GM20431 (cell line): ENCODE data around the gene LRRN2.
"Not testable (repeated sequence)": the region's sequence is repeated elsewhere in the genome, so short reads cannot be mapped to it uniquely, and the experiment has no call there.

Experiments
- in situ Hi-C: fragments of 300-500 bp; cut with MseI, MboI; formaldehyde crosslinking; loops from one replicate; pipeline ENCODE4 v1.15.0; 2020; ENCODE audit warnings: low sequenced_read_pairs; ENCODE audit not compliant: unreplicated experiment

Gene LRRN2

DNA sequence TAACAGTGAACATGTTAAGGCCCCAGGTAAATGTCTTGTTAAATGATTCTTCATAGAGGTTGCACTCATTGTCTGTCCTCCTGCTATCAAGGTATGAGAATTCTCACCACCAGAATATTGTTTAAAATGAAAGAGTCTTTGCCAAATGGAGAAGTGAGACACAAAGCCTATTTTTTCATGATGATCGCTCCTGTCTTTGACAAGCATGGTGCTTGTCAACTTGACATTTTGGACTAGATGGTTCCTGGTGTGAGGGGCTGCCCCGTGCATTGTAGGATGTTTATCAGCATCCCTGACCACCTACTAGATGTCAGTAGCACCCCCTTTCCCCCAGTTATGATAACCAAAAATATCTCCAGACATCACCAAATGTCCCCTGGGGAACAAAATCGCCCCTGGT, 103.8 kb downstream of the LRRN2 start:
- in situ Hi-C loops = no loop called here

DNA sequence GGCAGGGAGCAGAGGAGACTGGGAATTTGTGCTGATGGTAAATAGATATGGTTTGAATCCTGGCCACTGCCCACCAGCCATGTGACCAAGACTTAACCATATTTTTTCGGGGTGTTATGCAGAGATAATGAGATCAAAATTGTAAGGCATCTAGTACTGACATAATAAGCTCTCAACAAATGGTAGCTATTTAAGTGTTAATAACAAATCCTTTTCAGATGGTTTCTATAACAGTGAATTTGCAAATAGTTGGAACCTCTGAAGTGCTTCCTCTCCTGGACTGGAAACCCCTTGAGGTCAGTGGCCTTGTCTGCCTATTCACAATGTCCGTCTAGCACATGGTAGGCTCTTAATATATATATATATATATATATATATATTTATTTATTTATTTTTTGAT, 104.7 kb downstream of the LRRN2 start:
- in situ Hi-C loops = no loop called here

DNA sequence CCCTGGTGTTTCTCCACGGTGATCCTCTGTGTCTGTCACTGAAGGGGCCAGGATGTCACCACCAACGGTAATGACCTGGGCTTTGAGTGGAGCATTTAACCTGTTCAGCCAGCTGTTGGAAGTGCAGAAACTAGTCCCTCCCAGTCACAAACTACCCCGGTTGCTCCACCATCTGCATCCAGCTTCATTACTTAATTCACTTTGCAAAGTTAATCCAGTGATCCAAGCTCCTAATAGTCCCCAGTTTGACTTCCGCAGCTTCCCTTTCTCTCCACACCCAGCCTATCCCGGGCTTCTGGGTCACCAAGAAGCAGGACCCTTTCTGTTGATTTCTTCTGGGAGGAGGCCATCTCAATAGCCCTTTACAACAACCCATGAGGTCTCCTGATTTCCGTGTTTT, 105.9 kb downstream of the LRRN2 start:
- in situ Hi-C loops = no loop called here

DNA sequence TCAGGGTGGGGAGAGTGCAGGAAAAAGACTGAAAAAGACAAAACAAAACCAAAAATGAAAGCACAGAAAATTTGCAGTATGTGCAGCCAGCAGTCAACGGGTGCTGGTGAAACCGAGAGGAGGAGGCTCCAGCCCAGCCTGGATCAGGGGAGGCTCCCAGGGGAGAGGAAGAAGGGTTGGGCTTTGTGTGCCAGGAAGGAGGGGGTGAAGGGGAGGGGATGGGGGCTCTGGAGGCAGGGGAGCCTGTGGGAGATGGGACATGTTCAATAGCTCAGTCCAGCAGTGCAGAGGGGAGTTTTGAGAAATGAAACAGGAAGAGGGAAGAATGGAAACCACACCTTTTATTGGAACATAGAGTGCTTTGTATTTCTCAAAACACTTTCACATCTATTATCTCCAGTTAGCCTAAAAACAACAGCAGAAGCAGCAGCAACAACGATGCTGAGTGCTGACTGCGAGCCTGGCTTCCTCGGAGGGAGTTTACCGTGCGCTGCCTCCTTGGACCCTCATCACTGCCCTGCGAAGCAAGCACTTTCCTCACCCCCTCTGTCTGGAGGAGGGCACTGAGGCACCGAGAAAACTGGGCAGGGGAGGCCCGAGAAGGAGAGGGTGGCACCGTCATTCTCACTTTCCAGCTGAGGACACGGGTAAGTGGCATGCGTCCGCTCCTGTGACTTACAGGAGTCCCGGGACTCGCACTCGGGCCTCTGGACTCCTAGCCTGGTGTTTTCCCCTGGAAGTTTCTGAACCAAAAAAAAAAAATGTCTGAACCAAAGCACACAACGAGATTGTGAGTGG, 106.5 kb downstream of the LRRN2 start:
- in situ Hi-C loops = no loop called here

DNA sequence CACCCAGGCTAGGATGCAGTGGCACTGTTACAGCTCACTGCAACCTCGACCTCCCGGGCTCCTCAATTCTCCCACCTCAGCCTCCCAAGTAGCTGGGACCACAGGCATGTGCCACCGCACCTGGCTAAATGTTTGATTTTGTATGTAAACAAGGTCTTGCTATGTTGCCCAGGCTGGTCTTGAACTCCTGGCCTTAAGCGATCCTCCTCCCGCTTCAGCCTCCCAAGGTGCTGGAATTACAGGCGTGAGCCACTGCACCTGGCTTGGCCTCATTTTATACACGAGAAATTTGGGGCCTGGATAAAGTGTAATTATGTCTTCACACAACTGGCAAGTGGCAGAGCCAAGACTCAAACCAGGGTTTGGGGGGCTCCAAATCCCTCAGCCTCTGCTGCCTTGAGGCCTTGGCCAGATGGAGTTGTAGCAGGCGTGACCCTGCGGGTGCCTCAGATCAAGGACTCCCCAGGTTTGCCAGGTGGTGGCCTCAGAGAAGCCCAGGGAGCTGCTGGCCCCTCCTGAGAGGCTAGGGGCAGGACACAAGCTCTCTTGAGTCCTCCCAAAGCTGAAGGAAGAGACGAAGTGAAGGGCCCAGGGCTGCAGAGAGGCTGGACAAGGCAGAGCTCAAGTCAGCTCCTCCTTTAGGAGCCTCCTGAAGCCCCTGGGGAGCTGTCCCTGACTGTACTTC, 107.6 kb downstream of the LRRN2 start:
- in situ Hi-C loops = no loop called here

DNA sequence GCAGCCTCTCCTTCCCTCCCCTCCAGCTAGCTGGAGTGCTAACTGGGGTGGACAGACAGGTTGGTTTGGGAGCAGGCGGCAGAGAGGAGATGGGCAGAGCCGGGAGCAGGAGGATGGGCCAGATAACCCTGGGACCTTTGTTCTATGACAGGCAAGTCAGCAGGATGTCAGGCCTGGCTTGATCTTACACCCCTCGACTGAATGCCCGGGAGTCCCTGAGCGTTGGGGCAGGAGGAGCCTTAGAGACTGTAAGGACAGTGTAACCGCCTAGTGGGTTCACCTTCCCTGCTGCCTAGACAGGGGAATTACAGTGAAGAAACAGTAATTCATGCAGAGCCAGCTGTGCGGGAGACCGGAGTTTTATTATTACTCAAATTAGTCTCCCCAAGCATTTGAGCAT, 109.1 kb downstream of the LRRN2 start:
- in situ Hi-C loops = no loop called here

DNA sequence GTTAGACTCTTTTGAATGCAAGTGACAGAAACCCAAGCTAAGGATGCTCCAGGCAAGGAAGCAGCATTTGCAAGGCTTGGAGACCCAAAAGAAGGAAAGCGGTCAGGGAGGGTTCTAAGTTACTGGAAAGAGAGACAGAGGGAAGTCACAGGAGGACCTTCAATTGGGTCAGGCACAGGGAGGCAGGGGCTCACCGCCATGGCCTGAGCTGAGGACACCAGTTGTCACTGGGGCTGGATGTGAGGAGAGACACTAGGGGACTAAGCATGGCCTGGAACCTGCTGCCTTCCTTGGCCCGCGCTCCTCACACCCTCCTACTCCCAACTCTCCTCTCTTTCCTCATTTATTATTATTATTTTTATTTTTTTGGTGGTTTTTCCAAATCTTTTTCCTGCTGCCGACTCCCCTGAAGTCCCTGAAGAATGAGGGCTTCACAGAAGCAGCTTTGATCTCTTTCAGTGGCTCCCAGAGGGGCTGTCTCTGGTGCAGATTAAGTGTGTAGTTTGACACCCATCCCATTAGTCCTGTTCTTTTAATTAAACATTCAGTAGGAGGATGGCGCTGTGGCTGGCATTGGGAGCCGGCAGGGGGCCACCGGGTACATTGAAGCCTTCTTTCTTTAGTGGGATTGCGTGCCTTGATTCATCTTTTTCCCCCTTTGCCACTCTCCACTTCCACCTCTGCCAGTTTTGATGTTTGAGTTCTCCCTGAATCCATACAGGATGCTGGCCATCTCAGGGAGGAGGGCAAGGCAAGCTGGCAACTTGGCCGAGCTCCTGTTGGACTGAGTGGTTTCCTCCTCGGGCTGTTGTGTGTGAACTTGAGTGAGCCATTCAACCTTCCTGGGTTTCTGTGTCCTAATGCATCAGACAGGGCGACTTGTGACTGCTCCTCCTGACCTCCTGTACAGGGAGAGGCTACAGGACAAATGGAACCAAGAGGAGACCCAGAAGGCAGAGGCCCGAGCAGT, 110.0 kb downstream of the LRRN2 start:
- in situ Hi-C loops = no loop called here

DNA sequence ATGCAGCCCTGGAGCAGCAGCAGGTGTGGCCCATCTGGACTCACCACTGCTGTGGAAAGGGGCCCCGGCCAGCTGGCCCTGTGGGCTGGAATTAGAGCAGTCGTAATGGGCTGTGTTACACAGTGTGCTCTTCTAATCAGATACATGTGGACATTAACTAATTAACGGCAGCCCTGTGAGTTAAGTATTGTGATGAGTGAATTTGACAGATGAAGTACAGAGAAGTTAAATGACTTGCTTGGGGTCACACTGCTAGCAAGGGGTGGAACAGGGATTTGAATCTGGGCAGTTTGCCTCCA, 110.7 kb downstream of the LRRN2 start:
- in situ Hi-C loops = no loop called here

DNA sequence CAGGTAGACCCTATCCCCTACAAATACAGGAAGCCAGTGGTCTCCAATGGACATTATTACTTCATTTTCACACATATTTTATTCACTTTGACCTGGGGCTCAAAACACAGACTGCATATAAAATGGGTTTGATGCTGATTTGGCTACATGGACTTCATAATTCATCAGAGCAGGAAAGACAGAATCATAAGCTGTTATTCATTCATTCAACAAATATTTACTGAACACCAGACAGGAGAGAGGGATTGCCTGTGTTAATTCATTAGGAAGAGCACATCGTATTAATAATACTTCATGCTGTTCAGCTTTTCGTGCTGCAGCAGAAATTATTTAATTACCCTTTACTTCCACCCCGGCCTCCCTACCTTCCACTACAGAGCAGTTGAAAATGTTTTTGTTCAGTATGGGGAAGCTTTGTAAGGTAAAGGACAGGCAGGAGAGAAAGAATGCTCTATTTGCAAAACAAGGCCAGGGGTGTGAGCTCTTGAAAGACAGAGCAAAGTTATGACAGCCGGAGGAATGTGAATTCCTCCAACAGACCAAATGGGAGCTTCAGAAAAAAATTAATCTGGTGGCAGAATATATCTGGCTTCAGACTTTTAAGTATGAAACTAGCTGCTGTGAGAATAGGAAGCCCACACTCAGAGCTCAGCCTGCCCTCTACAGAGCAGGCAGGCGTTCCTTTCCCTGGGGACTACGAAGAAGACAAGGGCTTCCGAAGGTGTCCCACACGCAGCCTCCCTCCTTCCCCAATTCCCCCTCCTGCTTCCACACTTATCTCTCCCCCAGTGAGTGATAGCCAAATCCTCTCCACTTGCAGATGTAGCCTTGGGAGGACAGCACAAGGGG, 111.3 kb downstream of the LRRN2 start:
- in situ Hi-C loops = no loop called here

DNA sequence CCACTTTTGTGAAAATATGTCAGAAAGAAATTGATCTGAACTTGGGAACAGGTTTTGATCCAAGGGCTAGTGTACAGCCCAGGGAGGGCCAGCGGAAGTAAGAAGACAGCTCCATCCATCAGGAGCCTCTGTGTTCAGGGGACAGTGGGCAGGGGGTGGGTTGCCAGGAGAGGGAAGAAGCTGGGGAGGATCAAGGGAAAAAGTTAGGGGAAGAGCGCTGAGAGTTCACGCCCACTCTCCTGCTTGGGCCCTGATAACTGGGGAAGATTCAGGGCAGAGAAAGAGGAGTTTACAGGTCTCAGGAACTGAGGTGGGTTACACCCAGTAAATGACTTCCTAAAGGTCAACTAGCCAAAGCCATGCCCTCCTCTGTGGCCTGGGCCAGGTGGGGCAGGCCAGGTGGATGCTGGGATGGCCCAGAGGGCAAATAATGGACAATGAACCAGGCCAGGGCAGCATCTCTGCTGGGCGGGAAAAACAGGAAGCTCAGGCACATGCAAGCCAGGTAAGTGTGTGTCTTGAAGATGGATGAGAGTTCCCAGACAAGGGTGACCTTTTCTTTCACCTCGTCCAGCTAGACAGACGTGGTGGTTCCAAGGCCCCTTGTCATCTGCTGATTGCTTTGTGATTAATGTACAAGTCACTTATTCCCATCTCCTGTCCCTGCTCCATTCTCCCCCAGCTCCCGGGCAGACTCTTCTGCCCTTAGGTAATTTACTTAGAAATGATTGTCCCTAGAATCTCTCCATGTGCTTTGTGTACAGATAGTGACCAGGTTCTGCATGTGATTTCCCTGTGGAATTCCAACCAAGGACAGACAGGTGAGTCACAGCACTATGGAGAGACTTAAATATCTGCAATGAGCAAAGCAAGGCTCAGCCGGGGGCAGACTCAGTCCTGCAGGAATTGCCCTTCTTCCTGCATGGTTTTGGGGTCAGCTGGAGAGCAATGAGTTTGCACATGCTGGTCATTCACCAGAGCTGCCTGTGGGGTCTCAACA, 112.3 kb downstream of the LRRN2 start:
- in situ Hi-C loops = no loop called here

DNA sequence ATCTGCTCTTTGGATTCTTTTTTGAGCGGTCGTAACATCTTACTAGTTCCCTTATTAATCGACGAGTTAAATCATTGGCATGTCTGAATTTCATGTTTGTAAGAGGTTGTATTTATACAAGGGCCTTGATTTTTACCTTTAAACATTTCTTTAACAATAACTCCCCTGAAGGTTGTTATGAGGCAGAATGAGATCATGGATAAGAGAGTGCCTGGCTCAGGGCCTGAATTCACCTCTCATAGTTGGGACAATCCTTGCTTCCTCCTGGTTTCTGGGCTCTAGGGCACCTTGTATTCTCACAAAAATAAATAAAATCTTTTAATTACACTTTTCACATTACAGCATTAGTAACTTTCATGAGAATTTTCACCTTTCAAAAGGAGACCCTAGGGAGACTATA, 113.9 kb downstream of the LRRN2 start:
- in situ Hi-C loops = no loop called here

DNA sequence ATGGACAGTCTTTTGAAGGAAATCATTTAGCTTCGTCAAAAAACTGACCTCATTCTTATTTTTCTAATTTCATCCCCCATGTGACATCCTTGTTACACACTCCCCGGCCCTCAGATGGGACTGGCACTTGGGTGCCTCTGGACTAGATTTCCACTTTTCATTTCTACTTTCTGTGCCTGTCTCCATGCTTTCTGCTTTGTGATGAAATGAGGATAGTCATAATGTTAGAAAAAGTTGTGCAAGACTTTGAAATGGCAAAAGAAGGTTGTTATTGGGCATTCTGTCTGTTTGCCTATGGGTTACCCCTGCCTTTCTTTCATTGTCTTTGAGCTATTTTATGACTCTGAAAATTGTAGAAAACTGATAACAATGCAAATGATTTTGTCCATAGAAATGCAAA, 114.4 kb downstream of the LRRN2 start:
- in situ Hi-C loops = no loop called here

DNA sequence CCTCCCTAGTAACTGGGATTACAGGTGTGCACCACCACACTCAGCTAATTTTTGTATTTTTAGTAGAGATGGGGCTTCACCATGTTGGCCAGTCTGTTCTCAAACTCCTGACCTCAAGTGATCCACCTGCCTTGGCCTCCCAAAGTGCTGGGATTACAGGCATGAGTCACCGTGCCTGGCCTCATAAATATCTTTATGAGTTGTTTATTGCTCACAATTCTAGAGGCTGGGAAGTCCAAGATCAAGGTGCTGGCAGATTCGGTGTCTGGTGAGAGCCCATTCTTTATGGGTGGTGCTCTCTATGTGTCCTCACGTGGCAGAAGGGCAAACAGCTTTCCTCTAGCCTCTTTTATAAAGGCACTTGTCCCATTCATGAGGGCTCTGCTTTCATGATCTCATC, 115.5 kb downstream of the LRRN2 start:
- in situ Hi-C loops = not testable (repeated sequence)

DNA sequence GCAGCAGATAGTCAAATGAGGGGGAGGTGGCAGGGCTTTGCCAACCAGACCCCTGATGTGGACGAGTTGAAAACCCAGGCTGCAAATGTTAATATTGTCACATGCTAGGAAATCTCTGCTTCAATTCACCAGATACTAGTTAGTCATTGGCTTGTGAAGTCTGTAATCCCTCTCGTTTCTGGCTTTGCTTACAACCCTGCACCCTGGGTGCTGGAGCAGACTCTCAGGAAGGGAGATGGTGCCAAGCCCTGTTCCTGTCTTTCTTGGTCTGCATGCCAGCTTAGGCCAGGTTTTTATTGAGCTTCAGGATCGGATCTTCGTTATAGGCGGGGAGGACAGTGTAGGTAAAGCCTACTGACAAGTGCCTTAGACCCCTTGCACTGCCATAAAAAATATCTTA, 116.1 kb downstream of the LRRN2 start:
- in situ Hi-C loops = loop anchor here (10.0 kb wide), 1 partner anchor 195 kb away; no protein-coding TSS in a partner anchor

DNA sequence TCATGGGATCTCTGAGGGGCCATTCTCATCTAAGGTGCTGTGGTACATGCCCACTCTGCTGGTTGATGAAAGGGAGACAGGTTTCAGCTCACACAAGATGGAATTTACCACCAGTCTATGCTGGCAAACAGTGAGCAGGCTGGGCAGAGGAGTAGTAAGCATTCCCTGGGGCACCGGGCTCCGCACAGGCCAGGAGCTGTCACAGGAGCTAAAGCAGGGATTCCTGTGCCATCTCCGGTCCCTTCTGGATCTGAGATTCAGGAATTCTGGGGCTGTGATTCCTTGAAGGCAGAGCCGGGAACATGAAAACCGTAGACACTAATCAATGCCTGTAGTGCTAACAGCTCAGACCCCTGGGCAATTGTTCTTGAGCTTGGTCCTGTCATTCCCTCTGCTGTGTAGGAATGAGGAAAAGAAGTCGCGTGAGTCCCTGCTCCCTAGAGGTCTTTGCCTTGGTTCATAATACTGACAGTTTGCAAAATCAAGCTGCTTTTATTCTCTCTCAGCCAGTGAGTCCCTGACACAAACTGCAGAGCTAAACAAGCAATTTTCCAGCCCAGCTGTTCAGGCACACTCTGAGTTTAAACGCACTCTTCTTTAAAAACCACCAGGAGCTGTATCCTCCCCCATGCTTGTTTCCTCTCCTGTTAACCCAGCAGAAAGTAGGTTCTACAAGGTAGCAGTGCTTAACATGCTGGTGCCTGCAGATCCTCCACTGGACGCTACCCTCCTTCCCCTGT, 116.8 kb downstream of the LRRN2 start:
- in situ Hi-C loops = loop anchor here (10.0 kb wide), 1 partner anchor 196 kb away; no protein-coding TSS in a partner anchor
